ENCODE data around the gene ADGRB3.

The ADGRB3 gene

DNA sequence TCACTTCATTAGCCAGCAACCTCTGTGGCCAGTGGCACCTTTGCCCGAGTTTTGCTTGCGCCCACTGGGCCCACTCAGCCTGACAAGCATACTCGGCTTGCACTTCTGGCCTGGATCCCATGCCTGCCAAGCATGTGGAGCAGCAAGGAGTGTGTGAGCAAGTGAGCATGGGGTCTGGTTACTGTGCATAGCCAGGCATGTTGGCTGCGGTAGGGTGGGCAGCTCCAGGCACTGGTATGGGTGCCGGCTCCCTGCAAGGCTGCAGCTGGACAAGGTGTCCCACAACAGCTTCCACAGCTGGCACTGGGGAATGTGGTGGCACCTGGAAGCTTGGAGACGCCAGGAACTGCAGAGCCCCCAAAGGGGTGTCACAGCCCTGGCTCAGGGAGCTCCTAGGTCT is 510.0 kb downstream of the ADGRB3 start:
- Histone ChIP-seq H3K27ac (ENCODE audit: low read depth, low read length, poor library complexity, severe bottlenecking) (no peak overlapping the region), H3K27me3 (ENCODE audit: insufficient read depth, low read length) (no peaks in the 10 kb centered on the region), H3F3A (ENCODE audit: insufficient read depth, low read length) (no peaks in the 10 kb centered on the region), H3K4me3 (ENCODE audit: low read depth, low read length, poor library complexity, severe bottlenecking) (no peak overlapping the region), H3K79me2 (ENCODE audit: insufficient read depth, low read length) (no peaks in the 10 kb centered on the region), H3K4me2 (ENCODE audit: low read length) (no peak overlapping the region), H3K36me3 (ENCODE audit: insufficient read depth, low read length) (no peaks in the 10 kb centered on the region), H3K4me1 (ENCODE audit: insufficient read depth, low read length, severe bottlenecking) (no peaks in the 10 kb centered on the region), H3K9ac (ENCODE audit: low read length) (no peak overlapping the region), H2AFZ (ENCODE audit: low read length) (no peak overlapping the region), H3K9me2 (ENCODE audit: low read depth, low read length) (no peaks in the 10 kb centered on the region), H4K20me1 (ENCODE audit: insufficient read depth, low read length) (no peaks in the 10 kb centered on the region), H3K9me3 (ENCODE audit: low read length) (no peaks in the 10 kb centered on the region)
- TF ChIP-seq CTCF (IDR thresholded peaks at IDR 0.05; ENCODE audit: low read length): no peak
- TF ChIP-seq EZH2 (IDR thresholded peaks at IDR 0.05; ENCODE audit: borderline replicate concordance, low read length): no peak

DNA sequence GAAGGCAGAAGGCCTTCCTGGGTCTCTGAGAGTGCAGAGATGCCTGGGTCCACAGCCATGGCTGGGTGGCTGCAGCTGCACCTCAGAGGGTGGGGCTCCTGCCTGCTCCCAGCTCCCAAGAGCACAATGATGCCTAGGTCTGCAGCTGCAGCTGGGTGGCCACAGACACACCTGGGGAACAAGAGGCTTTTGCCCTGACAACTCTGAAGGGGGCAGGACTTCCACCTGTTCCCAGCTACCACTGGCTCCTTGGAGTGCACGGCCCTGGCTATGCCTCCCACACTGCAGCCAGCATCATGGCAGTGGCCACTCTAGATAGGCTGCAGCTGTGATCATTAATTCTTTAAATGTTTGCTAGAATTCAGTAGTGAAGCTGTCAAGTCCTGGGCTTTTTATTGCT is 511.3 kb downstream of the ADGRB3 start:
- Histone ChIP-seq H3K9ac (ENCODE audit: low read length) (no peak overlapping the region), H3K36me3 (ENCODE audit: insufficient read depth, low read length) (no peaks in the 10 kb centered on the region), H3K27me3 (ENCODE audit: insufficient read depth, low read length) (no peaks in the 10 kb centered on the region), H2AFZ (ENCODE audit: low read length) (no peak overlapping the region), H3F3A (ENCODE audit: insufficient read depth, low read length) (no peaks in the 10 kb centered on the region), H3K79me2 (ENCODE audit: insufficient read depth, low read length) (no peaks in the 10 kb centered on the region), H3K4me2 (ENCODE audit: low read length) (no peak overlapping the region), H3K9me3 (ENCODE audit: low read length) (no peaks in the 10 kb centered on the region), H3K4me3 (ENCODE audit: low read depth, low read length, poor library complexity, severe bottlenecking) (no peak overlapping the region), H3K4me1 (ENCODE audit: insufficient read depth, low read length, severe bottlenecking) (no peaks in the 10 kb centered on the region), H3K9me2 (ENCODE audit: low read depth, low read length) (no peaks in the 10 kb centered on the region), H4K20me1 (ENCODE audit: insufficient read depth, low read length) (no peaks in the 10 kb centered on the region), H3K27ac (ENCODE audit: low read depth, low read length, poor library complexity, severe bottlenecking) (no peak overlapping the region)
- TF ChIP-seq CTCF (IDR thresholded peaks at IDR 0.05; ENCODE audit: low read length) (no peak), EZH2 (IDR thresholded peaks at IDR 0.05; ENCODE audit: borderline replicate concordance, low read length) (no peak)

DNA sequence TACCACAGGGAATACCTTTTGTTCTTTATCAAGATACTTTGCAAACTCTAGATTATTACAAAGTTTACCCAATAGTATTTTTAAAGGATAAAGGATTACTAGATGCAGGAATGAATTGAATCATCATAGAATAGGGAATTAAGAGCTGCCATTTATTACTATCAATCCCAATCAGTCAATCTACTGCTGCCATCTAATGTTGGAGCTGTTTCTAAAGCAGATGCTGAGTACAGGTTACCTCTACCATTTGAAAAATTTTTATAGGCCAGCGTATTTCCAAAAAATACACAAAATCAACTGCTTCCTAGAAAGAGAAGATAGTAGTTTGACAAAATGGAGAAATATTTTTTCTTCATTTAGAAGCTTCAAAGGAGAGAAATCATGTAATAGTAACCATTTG is 520.4 kb downstream of the ADGRB3 start:
- Histone ChIP-seq H3K9ac (ENCODE audit: low read length) (no peak overlapping the region), H3K4me1 (ENCODE audit: insufficient read depth, low read length, severe bottlenecking) (no peaks in the 10 kb centered on the region), H3K27ac (ENCODE audit: low read depth, low read length, poor library complexity, severe bottlenecking) (no peak overlapping the region), H3K9me3 (ENCODE audit: low read length) (no peaks in the 10 kb centered on the region), H3K4me3 (ENCODE audit: low read depth, low read length, poor library complexity, severe bottlenecking) (no peak overlapping the region), H3K79me2 (ENCODE audit: insufficient read depth, low read length) (no peaks in the 10 kb centered on the region), H3K36me3 (ENCODE audit: insufficient read depth, low read length) (no peaks in the 10 kb centered on the region), H3K4me2 (ENCODE audit: low read length) (no peak overlapping the region), H3K9me2 (ENCODE audit: low read depth, low read length) (no peaks in the 10 kb centered on the region), H4K20me1 (ENCODE audit: insufficient read depth, low read length) (no peaks in the 10 kb centered on the region), H2AFZ (ENCODE audit: low read length) (no peak overlapping the region), H3K27me3 (ENCODE audit: insufficient read depth, low read length) (no peaks in the 10 kb centered on the region), H3F3A (ENCODE audit: insufficient read depth, low read length) (no peaks in the 10 kb centered on the region)
- TF ChIP-seq CTCF (IDR thresholded peaks at IDR 0.05; ENCODE audit: low read length) (no peak), EZH2 (IDR thresholded peaks at IDR 0.05; ENCODE audit: borderline replicate concordance, low read length) (no peak)
